HG02571 (cell line): ENCODE data around the gene BTBD1.
"Not testable (repeated sequence)": the region's sequence is repeated elsewhere in the genome, so short reads cannot be mapped to it uniquely, and the experiment has no call there.

Experiments used
- ATAC-seq: cut with Tn5 transposase; IDR thresholded peaks from one replicate; pipeline ENCODE4 v1.9.1; 2021; ENCODE audit warnings: mild to moderate bottlenecking, moderate library complexity; ENCODE audit not compliant: unreplicated experiment

Gene BTBD1

DNA sequence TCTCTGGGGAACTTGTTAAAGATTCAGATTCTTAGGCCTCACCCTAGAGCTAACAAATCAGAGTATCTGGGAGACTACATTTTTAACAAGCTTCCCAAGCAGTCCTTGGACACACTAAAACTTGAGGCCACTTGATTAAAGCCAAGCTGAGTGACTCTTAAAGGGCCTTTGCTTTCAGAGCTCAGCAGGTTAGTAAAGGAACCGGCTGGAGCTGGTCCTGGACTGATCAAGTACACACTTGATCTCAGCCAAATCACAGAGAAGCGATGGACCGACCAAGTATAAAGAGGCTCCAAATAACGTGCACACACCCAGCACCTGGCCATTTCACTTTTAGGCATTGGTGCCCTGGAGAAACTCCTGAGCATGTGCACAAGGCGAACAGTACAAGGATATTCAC is 27.5 kb upstream of the BTBD1 start:
- no peak for ATAC-seq

DNA sequence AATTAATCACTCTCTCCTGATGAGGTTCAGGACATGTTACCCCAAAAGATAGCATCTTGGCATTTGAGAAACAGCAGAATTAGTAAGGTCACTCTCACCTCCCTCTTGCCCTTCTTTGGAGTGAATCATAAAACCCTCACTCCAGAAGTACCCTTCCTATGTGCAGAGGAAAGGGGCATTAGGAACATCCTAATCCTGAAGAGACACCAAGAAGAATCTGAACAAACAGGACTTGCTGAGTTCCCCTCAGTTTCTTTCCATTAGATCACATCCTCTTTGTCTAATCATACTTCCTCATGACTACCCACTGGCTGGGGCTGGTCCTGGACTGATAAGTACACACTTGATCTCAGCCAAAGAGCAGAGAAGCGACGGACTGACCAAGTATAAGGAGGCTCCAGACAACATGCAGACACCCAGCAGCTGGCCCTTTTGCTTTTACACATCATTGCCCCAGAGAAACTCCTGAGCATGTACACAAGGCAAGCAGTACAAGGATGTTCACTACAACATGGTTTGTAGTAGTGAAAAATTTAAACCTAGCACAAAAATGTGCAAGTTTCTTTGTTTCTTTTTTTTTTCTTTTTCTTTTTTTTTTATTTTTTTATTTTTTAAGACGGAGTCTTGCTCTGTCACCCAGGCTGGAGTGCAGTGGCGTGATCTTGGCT is 25.4 kb upstream of the BTBD1 start:
- no peak for ATAC-seq

DNA sequence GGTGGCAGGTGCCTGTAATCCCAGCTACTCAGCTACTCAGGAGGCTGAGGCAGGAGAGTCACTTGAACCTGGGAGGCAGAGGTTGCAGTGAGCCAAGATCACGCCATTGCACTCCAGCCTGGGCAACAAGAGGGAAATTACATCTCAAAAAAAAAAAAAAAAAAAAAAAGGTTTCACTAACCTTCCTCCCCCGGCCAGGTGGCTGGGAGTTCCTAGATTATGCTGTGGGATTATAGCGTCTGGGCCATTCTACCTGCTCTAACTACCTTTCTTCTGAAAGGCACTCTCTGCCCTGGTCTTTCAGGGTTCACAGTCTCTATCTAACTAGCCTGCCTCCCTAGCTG is 24.9 kb upstream of the BTBD1 start:
- not testable (repeated sequence) for ATAC-seq

DNA sequence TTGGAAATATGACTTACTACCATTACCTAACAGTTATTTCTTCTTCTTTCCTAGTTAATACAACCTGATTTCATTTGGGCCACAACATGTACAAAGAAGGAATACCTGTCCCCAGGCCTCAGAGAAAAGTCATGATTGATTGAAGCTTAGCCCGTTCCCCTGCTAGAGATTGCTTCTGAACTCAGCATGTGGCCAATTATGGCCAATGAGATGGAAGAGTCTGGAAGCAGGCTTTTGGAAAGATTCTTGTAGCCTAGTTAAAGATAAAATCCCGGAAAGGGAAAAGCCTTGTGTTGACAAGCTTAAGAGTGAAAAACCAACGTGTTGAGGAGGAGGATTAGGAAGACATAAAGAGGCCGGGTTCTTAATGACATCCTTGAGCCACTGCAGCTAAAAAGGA is 23.4 kb upstream of the BTBD1 start:
- ATAC-seq = no peak

DNA sequence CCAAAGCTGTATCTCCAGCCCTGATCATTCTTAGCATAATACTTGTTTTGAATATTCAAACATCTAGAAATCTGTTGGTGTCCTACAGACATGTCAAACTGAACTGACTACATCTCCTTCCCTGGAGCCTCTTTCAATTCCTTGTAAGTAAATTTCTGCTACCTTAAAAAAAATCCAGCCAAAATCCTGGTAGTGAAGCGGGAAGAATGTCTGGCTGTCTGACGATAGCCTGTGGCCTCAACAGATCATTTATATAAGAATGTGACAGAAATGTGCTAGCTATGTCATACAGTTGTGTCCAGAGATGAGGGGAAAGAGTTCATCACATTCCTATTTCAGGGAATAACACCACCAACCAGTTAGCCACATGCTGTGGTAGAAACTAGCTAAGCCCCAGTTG is 21.8 kb upstream of the BTBD1 start:
- no peak for ATAC-seq

DNA sequence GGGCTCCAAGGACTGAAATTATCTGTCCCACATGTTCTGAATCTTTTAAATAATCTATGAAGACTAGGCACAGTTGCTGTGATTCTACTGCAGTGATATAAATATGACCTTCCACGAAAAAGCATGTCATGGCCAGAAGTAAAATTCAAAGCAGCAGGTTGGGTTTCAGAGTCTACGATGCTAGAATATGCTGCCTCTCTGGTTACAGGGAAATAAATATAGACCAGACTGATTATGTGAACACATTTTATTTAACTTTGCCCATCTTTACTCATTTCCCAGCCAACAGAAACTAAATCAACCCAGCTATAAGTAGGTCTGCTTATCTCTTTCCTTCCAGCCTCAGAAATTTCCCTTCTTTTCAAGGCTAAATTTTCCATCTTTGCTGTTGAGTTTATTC is 20.5 kb upstream of the BTBD1 start:
- no peak for ATAC-seq

DNA sequence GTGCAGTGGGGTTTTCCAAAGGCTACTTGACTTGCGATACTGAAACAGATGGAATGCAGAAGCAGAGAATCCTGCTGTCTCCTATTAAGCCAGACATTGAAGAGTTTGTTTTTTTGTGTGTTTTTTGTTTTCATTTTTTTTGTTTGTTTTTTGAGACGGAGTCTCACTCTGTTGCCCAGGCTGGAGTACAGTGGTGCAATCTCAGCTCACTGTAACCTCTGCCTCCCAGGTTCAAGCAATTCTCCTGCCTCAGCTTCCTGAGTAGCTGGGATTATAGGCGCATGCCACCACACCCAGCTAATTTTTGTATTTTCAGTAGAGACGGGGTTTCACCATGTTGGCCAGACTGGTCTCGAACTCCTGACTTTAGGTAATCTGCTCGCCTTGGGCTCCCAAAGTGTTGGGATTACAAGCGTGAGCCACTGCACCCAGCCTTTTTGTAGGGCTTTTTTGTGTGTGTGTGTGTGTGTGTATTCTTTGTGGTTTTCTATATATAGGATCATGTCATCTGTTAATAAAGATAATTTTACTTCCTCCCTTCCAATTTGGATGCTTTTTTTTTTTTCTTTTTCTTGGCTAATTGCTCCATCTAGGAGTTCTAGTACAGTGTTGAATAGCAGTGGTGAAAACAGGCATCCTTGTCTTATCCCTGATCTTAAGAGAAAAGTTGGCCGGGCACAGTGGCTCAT is 19.0 kb upstream of the BTBD1 start:
- ATAC-seq = not testable (repeated sequence)

DNA sequence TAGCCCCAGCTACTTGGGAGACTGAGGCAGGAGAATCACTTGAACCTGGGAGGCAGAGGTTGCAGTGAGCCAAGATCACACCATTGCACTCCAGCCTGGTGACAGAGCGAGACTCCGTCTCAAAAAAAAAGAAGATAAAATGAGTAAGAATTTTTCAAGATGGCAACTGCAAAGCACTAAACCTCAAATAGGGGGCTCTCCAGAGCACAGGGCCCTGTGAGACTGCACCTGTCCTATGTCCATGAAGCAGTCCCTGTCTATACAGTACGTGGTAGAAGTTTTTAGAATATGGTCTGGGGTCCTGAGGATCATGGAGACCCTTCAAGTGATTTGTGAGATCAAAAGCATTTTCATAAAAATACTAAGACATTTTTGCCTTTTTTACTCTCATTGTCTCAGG is 18.4 kb upstream of the BTBD1 start:
- ATAC-seq = not testable (repeated sequence)

DNA sequence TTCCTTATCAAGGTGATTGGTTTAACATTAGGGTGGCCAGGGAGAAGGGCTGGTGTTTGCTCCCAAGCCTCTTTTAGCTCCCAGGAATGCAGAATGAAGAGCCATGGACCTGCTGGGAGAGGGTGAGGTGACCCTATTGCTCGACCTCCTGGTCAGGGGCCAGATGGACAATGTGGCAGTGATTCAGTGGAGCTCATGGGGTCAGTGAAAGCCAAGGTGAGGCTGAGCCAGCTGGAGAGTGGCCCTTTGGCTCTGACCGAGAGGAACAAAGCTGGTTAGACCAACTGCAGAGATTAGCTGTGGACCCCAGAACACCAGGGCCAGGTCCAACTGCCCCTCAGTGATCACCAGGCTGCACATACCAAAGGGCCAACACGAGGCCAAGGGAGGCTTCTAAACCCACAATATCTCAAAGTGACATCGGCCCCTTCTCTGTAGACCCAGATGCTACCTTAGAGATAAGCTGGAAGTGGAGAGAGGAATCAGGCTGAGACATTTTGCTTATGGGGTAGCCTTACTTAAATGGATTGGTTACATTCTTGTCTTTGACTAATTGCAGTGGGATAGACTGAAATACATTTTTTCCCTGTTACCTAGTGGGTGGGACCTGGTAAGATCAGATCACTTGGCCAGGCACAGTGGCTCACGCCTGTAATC is 15.8 kb upstream of the BTBD1 start:
- ATAC-seq = no peak

DNA sequence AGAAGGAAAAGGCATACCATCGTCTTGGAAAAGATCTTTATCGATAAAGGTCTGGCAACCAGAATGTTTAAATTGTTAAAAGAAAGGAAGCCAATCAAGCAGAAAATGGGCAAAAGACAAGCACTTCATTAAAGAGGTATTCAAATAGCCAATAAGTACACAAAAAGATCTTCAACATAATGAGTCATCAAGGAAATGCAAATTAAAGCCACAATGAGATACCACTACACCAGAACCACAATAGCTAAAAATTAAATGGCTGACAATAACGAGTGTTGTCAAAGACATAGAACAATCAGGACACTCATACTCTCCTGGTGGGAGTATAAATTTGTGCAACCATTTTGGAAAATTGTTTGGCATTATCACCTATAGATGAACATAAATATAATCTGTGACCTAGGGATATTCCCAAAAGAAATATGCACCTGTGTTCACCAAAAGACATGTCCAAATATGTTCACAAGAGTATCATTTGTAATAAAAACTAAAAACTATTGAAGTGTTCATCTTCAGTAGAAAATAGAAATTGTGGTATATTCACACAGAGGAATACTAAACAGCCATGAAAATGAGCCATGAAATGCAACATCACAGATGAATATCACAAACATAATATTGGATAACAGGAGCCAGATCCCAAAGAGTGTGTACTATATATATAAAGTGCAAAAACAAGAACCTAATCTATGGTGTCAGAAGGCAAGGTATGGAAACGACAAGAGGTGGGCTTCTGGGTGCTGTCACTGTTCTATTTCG is 14.4 kb upstream of the BTBD1 start:
- no peak for ATAC-seq

DNA sequence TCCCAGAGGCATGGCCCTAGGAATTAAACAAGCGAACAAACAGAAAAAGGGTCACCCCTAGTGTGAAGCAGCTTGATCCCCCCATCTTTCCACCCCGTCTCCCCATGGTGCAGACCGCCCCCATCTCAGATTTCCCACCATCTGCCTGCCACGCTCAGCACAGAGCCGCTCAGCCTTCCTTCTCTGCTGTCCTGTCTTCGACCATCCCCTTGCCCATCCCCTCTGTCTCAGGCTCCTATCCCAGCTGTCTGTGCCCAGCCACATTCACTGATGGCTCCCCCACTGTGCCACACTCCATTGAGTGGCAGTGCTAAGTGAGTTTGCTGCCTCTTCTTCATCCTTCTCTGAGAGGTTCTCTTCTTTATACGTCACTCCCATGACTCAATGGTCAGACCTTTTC is 11.7 kb upstream of the BTBD1 start:
- no peak for ATAC-seq

DNA sequence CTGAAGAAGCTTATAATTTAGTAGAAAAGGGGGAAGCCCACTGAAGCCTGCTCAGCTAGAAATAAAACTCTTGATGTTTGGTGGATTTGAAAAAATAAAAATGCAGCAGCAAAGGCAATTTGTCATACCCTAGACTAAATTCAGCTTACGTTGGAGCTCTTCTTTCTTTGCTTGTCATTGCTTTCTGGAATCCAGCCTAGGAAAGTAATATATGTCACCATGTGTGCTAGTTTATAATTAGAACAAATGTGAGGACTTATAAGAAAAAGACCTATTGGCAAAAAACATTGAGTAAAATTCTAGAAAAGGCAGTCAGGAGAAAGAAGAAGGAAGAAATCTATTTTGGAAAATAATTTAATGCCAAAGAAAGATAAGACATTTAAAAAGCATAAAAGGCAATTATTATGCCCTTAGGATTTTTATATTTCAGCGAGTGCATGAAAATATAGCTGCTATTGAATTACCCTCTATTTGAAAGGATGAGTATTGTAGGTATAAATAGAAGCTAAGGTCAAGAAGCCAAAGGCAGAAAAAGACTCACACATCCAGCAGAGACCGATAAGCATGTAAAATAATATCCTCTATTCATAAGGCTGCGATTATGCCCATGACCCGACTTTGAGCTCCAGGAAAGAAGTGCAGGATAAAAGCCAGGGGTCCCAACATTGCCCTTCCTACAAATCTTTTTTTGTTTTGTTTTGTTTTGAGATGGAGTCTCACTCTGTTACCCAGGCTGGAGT is 10.6 kb upstream of the BTBD1 start:
- no peak for ATAC-seq

DNA sequence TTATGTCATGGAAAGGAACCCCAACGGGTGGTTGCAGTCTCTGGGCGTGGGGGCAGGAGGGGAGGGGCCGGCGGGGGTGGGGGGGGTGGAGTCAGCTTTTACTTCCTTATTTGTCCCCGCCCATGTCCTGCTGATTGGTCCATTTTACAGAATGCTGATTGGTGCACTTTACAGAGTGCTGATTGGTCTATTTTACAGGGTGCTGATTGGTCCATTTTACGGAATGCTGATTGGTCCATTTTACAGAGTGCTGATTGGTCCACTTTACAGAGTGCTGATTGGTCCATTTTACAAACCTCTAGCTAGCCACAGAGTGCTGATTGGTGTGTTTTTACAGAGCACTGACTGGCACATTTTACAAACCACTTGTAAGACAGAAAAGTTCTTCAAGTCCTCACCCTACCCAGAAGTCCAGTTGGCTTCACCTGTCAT is 2.2 kb upstream of the BTBD1 start:
- not testable (repeated sequence) for ATAC-seq

DNA sequence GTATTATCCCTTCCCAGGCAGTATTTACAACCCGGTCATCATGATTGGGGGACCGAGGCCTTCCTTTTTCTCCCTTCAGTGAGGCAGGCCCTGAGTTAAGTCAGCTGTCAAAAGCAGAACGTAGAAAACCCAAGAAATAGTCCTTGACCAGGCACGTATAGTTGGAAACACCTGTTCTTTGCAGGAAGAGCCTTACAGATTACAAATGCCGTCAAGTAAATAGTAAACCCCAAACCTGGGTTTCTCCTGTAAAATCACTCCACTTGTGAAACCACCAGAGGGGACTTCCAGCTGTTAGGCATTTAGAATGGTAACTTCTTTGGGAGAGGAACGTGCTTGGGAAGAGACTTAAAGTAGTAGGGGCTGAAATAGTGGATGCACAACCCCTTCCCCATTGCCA is 1.0 kb upstream of the BTBD1 start:
- no peak for ATAC-seq

DNA sequence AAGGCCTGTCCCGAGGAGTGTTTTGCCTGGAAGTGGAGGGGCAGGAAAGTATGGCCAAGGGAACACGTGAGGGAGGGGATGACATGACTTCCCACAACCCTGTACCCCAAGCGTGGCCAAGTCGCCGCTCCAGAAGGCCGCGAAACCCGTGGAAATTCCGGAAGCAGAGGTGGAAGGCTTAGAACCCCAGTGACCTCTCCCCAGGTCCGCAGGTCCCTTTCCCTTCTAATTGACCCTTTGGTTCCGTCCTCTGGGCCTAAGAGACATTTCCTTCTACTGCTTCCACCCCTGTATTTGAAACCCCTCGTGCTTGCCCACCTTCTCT is 548 bp upstream of the BTBD1 start:
- ATAC-seq = no peak

DNA sequence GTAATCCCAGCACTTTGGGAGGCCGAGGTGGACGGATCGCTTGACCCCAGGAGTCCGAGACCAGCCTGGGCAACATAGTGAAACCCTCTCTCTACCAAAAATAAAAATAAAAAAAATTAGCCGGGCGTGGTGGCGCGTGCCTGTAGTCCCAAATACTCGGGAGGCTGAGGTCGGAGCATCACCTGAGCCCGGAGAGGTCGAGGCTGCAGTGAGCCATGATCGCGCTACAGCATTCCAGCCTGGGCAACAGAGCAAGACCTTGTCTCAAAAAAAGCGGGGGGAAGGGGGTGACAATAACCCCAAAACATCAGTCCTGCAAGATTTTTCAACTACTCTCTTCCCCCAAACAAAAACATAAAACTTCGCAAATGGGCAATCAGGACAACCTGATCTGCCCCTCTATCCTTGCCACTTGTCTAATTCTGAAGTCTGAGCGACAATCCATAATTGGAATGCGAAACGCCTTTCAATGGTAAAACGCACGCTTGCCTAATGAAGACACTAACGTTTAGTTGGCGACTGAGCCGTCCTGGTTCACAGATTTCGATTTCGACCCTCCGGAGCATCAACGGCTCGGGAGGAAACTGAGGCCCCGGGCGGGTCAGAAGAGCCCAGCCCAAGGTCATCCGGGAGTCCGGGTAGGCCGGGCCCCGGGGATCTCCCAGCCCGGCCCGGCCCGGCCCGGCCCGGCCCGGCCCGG is 868 bp downstream of the BTBD1 start:
- no peak for ATAC-seq

DNA sequence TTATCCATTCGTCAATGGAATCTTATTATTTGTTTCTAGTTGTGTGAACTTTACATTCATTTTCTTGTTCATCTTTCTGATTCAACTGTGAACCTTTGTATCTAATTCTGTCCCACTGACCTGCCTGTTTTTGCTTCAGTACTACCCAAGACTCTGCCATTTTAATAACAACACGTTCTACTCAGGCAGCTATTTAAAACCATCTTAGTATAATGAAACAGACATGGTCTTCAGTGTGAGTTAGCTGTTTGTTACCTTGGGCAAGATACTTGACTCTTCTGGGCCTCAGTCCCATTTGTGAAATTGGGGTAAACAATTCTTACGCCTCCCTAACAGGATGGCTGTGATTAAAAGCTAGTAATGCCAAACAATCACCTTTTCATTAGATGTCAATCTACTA is 1.6 kb downstream of the BTBD1 start:
- no peak for ATAC-seq

DNA sequence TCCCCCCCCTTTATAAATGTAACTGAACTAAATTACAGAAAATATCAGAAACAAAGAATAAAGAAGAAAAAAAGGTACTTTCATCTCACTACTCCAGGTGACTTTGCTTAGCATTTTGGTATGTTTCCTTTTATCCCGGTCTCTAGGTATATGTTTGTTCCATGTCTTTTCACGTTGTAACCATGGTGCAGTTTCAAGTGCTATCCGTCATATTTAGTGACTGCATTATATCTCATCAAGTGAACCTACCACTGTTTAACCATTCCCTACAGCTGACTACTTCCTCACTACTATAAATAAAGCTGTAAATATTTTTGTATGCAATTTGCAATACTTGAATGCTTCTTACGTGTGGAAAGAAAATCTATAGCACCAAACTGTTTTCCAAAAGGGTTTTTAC is 2.2 kb downstream of the BTBD1 start:
- ATAC-seq = no peak

DNA sequence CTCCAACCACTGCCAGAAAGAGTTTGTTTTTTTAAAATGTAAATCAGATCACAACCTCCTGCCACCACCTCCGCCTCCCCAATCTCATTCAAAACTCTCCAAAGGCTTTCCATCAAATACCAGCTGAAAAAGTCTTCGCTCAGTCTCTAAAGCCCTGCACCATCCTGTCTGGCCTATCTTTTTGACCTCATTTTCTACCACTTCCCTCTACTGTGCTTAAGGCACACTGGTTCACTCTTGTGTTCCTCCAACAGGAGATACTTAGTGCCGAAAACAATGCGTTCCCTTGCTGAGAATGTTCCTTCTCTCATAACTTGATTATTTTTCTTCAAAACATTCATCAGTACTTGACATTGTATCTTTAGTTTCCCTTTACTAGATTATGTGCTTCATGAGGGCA is 3.5 kb downstream of the BTBD1 start:
- no peak for ATAC-seq

DNA sequence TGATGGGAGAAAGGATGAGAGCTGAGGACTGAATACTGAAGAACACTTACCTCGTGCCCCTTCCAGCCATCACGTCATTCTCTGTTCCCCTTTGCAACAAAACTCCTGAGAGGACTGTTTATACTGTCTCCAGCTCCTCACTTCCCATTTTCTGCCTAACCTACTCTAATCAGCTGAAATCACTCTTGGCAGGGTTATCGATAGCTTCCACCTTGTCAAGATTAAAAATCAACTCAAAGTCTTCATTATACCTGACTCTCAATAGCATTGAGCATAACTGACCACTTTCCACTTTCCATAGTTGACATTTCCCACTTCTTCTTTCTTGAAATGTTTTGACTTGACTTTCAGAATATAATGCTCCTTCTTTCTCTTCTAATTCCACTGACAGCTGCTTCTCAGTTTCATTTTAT is 4.3 kb downstream of the BTBD1 start:
- ATAC-seq = no peak

DNA sequence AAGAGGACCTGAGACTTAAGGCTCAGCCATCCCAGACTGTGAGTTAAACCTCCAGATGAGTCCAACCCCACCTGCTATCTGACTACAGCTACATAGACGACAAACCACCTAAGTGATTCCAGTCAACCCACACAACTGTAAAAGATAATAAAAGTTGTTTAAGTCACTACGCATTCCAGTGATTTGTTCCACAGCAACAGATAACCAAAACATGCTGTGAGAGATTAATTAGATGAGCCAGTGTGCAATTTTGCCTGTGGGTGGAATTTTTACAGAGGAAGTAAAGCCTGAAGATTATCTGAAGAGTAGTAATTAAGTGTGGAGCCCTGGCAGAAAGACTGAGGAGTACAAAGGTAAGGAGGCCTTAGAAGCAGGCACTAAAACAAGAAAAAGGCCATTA is 5.4 kb downstream of the BTBD1 start:
- ATAC-seq = no peak
